NCI-H524 (cell line): ENCODE measurements around the gene B4GALNT2.

Experiments
- DNase-seq, 2 experiments: peaks; one replicate each; lab custom pipeline; 2025; lab: John Stamatoyannopoulos, UW

The B4GALNT2 gene

DNA sequence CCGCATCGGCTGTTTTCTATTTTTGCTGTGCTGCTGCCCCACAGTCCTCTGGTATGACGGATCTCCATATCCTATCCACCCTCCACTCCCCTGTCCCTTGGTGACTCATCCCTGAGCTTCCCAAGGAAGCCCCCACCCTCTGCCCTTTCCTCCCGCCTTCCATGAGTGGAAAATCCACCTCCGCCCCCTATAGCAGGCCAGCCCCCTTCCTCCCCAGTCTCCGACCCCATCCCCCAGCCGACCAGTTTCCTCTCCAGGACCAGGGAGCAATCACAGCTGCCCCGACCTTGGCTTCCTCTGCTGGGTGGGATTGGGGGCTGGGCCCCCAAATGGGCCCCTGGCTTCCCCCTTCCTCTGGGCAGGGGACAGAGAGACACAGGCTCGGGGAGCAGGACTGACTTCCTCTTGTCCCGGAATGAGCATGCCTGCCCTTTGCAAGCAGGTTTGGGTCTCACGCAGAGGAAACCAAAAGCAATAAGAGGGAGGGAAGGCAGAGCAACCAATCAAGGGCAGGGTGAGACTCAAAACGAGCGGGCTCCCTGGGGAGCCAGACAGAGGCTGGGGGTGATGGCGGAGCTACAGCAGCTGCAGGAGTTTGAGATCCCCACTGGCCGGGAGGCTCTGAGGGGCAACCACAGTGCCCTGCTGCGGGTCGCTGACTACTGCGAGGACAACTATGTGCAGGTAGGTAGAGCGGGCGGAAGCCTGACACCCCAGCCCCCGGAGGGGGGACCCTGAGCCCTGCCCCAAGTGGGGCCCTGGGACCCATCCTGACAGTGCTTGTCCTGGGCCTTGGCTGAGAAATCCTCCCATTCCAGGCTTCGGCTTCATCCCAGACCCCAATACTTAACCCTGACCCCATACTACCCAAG lies 77.8 kb downstream of the B4GALNT2 start, which contains the start of the genes ABI3 and GNGT2:
Gene ABI3 (plus strand): TSS at position 550 of the 872 bp plus-strand sequence. CDS start 18 bp downstream, at position 568.
Gene GNGT2 (minus strand): TSS at position 417 of the 872 bp plus-strand sequence. CDS start 3,152 bp downstream, outside the sequence.
- no peak for DNase-seq

DNA sequence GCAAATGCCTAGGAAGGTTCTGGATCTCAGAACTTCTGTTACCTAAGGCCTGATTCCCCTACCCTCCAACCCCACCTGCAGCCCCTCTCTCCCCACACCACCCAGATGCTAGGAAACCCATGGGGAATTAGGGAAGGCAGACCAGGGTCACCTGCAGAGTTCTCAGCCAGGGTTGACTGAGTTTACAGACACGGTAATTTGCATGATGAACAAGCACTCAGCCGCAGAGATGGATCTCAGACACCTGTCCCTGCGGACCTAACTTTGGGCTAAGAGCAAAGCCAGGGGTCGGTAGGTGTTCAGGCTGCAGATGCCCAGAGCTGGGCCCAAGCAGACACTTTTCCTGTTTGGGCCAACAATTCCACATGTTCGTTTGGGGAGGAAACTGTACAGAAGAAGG lies 80.8 kb downstream of the B4GALNT2 start:
- no peak for DNase-seq

DNA sequence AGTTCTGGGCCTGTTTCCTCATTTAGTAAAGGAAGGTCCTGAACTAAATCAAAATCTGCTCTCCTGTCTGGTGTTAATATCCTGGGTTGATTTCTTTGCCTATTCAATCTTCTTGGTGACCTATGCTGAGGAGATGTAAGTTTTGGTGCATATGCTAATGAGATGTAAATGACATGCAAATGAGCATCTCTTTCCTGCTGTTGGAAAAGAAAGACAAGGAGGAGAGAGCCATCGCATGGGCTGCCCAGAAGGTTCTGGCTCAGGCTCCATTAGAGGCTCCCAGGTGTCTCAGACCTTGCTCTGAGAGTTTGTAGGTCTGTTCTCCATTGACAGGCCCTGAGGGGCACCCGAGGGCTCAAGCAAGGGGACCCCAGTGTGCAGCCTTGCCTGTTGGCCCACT lies 81.3 kb downstream of the B4GALNT2 start:
- DNase-seq: no peak

DNA sequence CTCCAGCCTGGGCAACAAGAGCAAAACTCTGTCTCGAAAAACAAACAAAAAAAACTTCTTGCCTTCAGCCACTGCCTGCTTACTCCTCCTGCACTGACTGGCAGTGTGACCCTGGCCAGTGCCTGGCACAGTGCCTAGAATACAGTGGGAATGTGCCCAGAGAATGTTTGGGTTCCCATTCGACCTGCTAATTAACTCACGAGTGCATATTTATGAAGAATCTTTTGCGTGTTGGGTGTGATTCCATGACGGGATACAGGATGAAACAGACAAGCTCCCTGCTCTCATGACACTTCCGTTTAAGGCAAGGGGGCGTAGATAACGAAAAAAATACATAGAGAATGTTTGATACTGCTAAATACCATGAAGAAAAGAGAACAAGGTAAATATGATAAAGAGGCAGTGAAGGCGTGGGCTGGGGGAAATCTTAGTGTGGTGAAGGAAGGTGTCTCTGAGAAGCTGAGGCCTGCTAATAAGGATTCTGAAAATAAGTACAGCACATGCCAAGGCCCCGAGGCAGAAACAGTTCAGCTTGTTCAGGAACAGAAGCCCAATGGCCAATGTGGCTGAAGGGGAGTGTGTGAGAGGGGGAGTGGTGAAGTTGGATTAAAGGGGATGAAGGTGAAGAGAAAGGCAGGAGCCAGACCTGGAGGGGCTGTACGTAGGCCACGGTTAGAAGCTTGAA lies 82.2 kb downstream of the B4GALNT2 start:
- no peak for DNase-seq

DNA sequence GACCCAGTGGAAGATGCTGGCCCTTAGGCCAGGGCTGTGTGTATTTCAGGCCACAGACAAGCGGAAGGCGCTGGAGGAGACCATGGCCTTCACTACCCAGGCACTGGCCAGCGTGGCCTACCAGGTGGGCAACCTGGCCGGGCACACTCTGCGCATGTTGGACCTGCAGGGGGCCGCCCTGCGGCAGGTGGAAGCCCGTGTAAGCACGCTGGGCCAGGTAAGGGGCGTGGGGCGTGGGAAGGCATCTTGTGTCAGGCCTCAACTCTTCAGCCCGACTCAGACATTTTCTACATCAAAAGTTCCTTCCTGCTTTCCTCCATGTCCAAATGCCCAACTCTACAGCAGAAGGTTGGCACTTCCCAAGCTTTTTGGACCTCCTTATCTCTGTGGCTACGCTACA lies 83.9 kb downstream of the B4GALNT2 start:
- no peak for DNase-seq

DNA sequence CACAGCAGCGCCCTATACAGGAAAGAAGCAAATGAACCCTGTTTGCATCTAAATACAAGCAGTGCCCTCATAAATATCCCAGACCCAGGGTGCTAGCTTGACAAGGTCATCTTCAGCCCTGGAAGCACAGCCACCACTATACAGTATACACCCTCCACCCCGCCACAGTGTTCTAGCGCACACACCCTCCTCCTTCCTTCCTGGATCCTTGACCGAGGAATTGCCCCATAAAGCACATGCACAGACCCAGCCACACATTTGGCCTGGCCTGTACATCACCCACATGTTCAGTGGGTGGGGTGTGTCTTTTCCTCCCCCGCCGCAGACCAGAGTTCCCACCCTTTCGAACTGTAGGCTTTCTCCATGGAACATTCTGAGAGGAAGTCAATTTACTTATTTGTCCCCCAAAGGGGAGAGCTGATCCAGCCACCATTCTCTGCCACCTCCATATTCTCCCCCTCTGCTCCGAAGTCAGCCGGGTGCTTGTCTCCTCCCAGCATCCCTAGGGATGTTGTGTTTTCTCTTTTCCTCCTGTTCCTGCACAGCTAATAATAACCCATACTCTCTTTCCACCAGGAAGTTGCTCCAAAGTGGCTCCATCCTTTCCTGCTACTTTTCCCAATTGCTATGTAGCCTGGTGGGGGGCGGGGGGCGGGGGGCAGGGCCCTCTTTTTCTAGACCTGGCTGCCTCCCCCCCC lies 84.5 kb downstream of the B4GALNT2 start:
- DNase-seq: no peak

DNA sequence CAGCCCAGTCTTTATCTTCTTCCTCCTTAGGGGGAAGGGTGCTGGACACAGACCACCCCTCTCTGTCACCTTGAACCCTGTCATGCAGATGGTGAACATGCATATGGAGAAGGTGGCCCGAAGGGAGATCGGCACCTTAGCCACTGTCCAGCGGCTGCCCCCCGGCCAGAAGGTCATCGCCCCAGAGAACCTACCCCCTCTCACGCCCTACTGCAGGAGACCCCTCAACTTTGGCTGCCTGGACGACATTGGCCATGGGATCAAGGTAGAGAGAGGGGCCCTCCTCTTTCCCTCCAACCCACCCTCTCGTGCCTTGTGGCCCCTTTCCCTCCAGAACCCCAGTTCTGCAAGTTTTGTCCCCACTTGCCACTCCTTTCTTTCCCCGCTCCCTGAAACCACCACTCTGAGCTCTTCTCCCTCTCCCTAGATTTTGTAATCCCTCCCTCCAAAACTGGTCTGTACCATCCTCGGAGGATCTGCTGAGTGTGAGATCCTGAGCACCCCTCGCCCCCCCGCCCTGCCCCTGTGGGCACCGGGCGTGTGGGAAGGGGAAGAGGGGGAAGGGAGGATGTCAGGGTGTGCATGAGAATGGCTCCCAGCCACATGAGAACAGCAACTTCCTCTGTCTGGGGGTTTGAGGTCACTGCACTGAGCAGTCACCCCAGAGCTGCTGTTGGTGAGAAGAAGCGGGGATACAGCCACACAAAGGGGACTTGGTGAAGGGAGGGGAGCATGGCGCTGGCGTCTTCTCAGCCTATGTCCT lies 85.3 kb downstream of the B4GALNT2 start:
- no peak for DNase-seq

DNA sequence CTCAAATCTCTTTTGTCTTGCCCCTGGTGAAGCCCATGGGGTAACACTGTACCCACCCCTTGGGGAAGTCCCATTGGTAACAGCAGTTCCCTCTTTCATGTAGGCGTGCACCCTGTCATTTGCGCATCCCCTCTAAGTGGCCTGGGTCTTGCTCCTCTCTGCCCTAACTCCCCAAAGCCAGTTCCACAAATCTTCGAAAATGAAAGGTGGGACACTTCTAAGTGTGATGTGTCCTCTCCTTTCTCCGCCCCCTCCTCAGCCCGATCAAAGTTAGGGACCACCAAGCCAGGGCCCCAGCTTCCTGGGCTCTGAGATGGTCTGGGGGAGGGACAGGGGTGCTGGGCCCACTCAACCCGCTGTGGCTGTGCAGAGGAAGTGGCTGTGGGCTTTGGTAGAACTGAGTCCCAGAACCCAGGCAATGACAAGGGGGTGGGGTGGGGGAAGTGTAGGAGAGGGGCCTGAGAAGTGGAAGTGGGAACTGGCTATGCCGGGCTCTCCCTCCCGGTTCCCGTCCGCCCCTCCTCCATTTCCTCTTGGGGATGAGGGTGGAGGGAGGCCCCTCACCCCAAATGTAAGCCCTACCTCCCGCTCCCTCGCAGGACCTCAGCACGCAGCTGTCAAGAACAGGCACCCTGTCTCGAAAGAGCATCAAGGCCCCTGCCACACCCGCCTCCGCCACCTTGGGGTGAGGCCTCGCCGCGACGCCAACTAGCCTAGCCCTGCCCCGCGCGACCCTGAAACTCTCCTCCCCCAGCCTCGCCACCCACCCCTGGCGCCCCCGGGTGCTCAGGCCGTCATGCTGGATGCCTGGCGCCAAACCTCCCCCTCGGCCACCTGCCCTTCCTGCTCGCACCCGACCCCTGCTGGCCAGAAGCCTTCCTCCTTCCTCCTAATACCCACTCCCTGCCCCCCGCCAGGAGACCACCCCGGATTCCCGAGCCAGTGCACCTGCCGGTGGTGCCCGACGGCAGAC lies 86.7 kb downstream of the B4GALNT2 start:
- DNase-seq: no peak

DNA sequence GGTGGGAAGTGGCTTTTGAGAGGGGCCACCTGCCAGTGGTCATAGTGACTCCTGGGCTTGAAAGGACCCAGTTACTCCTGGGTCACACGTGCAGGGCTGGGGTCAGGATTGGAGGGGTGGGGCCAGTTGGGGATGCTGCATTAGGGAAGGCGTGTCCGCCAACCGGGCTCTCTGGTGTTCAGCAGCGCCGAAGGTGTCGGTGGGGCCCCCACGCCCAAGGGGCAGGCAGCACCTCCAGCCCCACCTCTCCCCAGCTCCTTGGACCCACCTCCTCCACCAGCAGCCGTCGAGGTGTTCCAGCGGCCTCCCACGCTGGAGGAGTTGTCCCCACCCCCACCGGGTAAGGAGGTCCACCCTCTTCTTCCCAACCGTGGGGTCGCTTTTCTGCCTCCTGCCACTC lies 87.4 kb downstream of the B4GALNT2 start:
- DNase-seq: no peak

DNA sequence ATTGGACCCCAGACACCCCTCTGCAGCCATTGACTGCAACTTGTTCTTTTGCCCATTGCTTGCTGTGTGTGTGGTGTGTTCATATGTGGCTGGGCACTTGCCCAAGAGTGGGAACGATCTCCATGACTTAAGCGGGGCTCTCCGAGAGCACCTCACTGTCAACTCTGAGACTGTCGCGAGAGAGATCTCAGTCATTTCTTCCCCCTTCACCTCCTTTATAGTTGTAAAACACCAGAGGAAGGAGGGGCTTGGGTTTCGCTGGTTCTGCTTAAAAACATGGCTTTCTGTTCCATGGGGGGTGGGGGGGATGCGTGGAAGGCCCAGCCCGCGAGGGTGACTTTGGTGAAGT lies 90.6 kb downstream of the B4GALNT2 start:
- no peak for DNase-seq

DNA sequence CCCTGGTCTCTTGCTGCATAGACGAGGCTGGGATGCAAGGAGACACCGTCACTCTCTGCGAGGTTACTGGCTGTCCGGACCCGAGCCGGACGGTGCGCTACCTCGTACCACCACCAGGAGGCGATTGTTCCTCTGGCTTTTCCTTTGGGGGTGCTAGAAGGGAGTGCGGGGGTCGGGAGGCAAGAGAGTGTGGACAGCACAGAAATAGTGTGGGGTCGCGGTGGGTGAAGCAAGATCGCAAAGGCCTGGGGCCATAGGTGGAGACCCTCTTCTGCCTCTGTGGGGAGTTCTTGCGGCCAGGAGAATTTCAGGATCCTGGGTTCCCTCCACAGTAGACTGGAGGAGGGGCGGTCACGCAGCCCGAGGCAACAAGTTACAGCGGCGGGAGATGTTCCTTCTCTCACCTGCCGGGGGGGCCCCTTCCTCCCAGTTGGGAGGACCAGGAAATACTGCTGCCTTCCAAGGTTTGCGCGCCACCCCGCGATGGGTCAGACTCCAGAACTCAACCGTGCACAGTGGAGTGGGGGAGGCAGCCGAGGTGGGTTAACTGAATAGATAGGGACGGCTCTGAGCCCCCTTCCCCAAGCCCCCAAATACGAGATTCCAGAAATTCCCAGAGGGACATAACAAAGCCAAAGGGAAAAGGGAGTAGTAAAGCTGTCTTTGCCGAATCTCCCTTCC lies 91.1 kb downstream of the B4GALNT2 start:
- DNase-seq: peak in 1 of 2 experiments; percentile 41

DNA sequence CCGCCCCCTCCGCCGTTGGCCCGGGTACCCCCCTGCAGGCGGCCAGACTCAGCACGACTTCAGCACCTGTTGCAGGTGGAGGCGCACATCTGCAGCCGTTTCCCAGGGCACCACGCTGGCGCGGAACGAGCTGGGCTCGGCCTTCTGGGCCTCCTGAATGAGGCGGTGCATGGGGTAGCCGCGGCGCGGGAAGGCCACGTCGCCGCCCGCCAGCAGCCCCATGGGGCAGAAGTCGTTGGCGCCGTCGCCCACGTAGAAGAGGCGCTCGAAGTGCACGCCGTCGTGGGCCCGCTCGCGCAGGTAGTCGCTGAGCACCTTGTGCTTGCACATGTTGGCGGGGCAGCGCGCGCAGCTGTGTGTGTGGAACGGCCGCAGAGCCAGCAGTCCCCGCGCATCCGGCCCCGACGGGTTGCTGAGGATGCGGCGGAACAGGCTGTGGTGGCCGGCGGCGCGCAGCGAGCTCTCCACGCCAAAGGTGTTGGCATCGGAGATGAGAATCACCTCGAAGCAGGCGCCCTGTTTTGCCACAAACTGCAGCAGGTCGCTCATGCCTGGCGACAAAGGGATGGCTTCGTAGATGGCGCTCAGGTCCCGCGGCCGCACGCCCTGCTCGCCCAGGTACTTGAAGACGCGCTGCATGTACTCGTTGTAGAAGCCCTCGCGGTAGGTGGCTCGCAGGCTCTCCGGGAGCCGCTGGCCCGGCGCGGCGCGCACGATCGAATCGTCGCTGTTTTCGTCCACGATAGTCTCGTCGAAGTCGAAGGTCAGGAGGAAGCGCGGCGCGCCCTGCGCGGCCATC lies 91.8 kb downstream of the B4GALNT2 start:
- DNase-seq: peak in 1 of 2 experiments; percentile 30

DNA sequence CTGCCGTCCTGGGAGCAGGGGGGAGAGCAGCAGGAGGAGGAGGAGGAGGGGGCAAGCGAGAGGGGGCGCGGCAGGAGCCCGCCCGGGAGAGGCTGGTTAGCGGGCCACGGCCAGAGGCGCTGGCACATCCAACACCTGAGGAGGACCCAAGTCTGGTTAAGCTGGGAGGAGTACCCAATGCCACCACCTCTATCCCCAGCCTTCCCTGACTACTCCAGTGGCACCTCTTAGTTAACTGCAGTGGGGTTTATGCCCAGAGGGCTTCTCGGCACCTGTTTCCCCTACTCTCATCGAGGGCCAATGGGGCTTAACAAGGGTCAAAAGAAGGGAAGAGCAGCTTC lies 92.4 kb downstream of the B4GALNT2 start:
- no peak for DNase-seq

DNA sequence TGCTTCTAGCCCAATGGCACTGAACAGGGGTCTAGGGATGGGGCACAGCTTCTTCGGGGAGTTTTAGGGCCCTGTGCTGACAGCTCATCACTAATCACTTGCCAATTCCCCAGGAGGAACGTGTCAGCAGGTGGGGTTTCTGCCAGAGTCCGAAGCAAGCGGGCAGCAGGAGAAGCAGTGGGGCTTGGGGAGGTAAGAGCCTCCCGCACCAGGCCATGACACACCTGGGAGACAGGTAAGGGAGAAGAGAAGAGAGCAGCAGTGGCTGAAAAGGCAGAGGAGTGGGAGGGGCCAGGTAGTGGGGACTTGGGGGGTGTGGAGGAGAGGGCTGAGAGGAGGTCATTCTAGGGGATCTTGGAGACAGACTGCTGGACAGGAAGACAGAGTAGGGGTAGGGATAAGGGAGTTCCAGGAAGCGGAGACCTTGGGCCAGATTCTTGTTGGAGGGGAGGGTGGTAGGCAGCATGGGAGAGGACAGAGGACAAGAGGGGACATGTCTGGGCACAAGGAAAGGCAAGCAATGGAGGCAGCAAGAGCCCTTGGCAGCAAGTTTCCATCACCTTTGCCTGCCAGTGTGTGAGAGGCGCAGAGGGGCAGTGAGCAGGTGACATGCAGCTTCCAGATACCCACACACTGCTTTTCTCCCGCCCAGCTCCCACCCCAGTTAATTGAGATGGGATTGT lies 93.1 kb downstream of the B4GALNT2 start:
- DNase-seq: no peak
